GM12878 (cell line): ENCODE data around the gene TMEM17. TPM values are rescaled to one million over a fixed set of nuclear protein-coding genes. Genes with fewer than 3 reads are reported as not detected.

Source experiments
- CBX3 ChIP-seq: fragments of 200-600 bp; sonication (generic); IDR thresholded peaks from 2 replicates; pipeline ENCODE4 v1.6.1; 2016; ENCODE audit warnings: low read depth, borderline replicate concordance
- EGR1 ChIP-seq, 2 experiments: IDR thresholded peaks; 1 replicate in 1 of 2; 2 replicates in 1 of 2; pipeline ENCODE4 v1.6.1; 2011 to 2012; ENCODE audit warnings: low read depth in 2 of 2, low read length in 2 of 2, borderline replicate concordance in 1 of 2, mild to moderate bottlenecking in 1 of 2, moderate library complexity in 1 of 2
- IKZF2 ChIP-seq, 2 experiments: fragments of 450-650 bp; IDR thresholded peaks; 2 replicates each; pipeline ENCODE4 v1.6.1; 2017; ENCODE audit warnings: mild to moderate bottlenecking in 2 of 2, moderate library complexity in 2 of 2
- IRF4 ChIP-seq: IDR thresholded peaks from 2 replicates; pipeline ENCODE4 v1.6.1; 2011; ENCODE audit warnings: low read depth, low read length
- MEF2A ChIP-seq: IDR thresholded peaks from 2 replicates; pipeline ENCODE4 v1.6.1; 2011; ENCODE audit warnings: low read depth, mild to moderate bottlenecking, low read length, moderate library complexity; ENCODE audit not compliant: insufficient read depth
- RAD51 ChIP-seq: fragments of 450-650 bp; IDR thresholded peaks from 2 replicates; pipeline ENCODE4 v1.6.1; 2016; ENCODE audit warnings: moderate library complexity, mild to moderate bottlenecking, inconsistent platforms
- SUPT20H ChIP-seq: IDR thresholded peaks from 2 replicates; pipeline ENCODE4 v1.6.1; 2011; ENCODE audit warnings: low read depth, mild to moderate bottlenecking, low read length, moderate library complexity, borderline replicate concordance; ENCODE audit not compliant: control insufficient read depth
- TCF7 ChIP-seq: IDR thresholded peaks from 2 replicates; pipeline ENCODE4 v1.6.1; 2014; ENCODE audit warnings: antibody characterized with exemption, borderline replicate concordance
- ZSCAN29 ChIP-seq: fragments of 450-650 bp; IDR thresholded peaks from 2 replicates; pipeline ENCODE4 v1.6.1; 2017; ENCODE audit warnings: mild to moderate bottlenecking, moderate library complexity
- polyA plus RNA-seq, 11 experiments: library from polyadenylated mRNA; depleted of rRNA in 4 of 11; unstranded in 6 of 11; stranded (reverse) in 5 of 11; fragments of >200 nt; fragmentation: Nextera tagmentation in 4 of 11; fragmentation: Illumina TruSeq in 1 of 11; extraction: Ambion mirVana in 4 of 11; extraction: Trizol in 1 of 11; gene quantifications; 1 replicate in 1 of 11; 2 replicates in 10 of 11; pipeline versions ENCODE4 v1.2.1 to v1.2.3, GENCODE V29; 2011 to 2016; ENCODE audit warnings: inconsistent platforms in 2 of 11, missing spikeins in 2 of 11, low read depth in 1 of 11
- total RNA-seq, 4 experiments: library from RNA; depleted of rRNA in 3 of 4; stranded (reverse); fragments of >200 nt in 3 of 4; fragmentation: Illumina TruSeq in 1 of 4; extraction: Trizol in 1 of 4; gene quantifications; 2 replicates each; pipeline versions ENCODE4 v1.2.1 to v1.2.3, GENCODE V29; 2013 to 2021
- TF ChIP-seq, protein P1 (sequence below): fragments of 450-650 bp; IDR thresholded peaks from 2 replicates; pipeline ENCODE4 v1.6.1; 2018; ENCODE audit warnings: borderline replicate concordance, mild to moderate bottlenecking; ENCODE audit not compliant: partially characterized antibody
- TF ChIP-seq, protein P2 (sequence below): fragments of 450-650 bp; formaldehyde crosslinking; IDR thresholded peaks from 2 replicates; pipeline ENCODE4 v1.4.0; 2020; ENCODE audit warnings: mild to moderate bottlenecking, moderate library complexity

The TMEM17 gene
- total and polyA plus RNA-seq, 10 of the 15 experiments (the other 5 are each of a cell fraction or from before 2014, with no cell fraction given) = 0.87 to 2.6 (median 1.4) TPM

DNA sequence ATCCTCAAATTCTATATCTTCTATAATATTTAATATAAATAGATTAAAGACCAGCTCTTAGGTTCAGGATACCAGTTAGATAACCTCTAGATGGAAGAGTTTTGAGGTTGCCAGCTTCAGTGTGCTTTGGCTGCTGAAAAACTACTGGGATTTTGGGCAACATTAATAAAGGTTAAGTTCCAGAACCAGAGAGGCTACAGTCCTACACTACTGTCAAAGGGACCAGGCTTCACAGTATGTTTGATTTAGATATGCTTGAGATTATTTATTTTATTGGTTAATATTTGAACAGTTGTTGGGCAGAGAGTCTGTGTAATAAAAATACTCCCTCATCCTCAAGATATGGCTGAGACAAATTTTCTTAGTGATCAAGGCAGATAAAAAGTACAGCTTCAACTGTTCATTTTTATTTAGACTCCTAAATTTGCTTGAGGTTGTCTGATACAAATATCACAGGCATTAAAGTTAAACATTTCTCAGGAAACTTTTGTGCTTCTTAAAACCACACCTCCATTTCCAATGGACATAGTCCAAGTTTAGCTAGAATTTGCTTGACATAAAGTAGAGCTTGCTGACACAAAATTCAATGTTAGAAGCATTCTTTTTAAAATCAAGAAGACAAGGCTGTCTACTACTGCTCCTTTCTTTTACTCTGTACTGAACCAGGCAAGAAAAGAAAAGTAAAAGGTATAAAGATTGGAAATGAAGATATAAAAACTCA is 19.7 kb upstream of the TMEM17 start (continued):
- TF ChIP-seq SUPT20H (no peak), IRF4 (no peak), RAD51 (no peak), TCF7 (no peak), IKZF2 (IDR thresholded peaks at IDR 0.05) (no peak), ZSCAN29 (no peak), CBX3 (no peak), MEF2A (no peak), EGR1 (IDR thresholded peaks at IDR 0.05; ENCODE audit: borderline replicate concordance in 1 of 2, low read depth in 2 of 2, low read length in 2 of 2) (no peak)
- TF ChIP-seq, protein P1, sequence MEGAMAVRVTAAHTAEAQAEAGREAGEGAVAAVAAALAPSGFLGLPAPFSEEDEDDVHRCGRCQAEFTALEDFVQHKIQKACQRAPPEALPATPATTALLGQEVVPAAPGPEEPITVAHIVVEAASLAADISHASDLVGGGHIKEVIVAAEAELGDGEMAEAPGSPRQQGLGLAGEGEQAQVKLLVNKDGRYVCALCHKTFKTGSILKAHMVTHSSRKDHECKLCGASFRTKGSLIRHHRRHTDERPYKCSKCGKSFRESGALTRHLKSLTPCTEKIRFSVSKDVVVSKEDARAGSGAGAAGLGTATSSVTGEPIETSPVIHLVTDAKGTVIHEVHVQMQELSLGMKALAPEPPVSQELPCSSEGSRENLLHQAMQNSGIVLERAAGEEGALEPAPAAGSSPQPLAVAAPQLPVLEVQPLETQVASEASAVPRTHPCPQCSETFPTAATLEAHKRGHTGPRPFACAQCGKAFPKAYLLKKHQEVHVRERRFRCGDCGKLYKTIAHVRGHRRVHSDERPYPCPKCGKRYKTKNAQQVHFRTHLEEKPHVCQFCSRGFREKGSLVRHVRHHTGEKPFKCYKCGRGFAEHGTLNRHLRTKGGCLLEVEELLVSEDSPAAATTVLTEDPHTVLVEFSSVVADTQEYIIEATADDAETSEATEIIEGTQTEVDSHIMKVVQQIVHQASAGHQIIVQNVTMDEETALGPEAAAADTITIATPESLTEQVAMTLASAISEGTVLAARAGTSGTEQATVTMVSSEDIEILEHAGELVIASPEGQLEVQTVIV = no peak
- TF ChIP-seq, protein P2, sequence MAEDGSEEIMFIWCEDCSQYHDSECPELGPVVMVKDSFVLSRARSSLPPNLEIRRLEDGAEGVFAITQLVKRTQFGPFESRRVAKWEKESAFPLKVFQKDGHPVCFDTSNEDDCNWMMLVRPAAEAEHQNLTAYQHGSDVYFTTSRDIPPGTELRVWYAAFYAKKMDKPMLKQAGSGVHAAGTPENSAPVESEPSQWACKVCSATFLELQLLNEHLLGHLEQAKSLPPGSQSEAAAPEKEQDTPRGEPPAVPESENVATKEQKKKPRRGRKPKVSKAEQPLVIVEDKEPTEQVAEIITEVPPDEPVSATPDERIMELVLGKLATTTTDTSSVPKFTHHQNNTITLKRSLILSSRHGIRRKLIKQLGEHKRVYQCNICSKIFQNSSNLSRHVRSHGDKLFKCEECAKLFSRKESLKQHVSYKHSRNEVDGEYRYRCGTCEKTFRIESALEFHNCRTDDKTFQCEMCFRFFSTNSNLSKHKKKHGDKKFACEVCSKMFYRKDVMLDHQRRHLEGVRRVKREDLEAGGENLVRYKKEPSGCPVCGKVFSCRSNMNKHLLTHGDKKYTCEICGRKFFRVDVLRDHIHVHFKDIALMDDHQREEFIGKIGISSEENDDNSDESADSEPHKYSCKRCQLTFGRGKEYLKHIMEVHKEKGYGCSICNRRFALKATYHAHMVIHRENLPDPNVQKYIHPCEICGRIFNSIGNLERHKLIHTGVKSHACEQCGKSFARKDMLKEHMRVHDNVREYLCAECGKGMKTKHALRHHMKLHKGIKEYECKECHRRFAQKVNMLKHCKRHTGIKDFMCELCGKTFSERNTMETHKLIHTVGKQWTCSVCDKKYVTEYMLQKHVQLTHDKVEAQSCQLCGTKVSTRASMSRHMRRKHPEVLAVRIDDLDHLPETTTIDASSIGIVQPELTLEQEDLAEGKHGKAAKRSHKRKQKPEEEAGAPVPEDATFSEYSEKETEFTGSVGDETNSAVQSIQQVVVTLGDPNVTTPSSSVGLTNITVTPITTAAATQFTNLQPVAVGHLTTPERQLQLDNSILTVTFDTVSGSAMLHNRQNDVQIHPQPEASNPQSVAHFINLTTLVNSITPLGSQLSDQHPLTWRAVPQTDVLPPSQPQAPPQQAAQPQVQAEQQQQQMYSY (CRISPR knock-in tag) = no peak
